GM19397 (cell line): Measurements from ENCODE around the gene ENTPD8.
A peak's percentile ranks its signal among the peaks of the same experiment; 100 is the strongest.
"Not testable (repeated sequence)": the region's sequence is repeated elsewhere in the genome, so short reads cannot be mapped to it uniquely, and the experiment has no call there.

Source experiments
- ATAC-seq: cut with Tn5 transposase; IDR thresholded peaks from one replicate; pipeline ENCODE4 v1.9.1; 2021; ENCODE audit warnings: mild to moderate bottlenecking, moderate library complexity; ENCODE audit not compliant: unreplicated experiment

The ENTPD8 gene

GRCh38 chr9:137458194-137459151 lies 17.3 kb upstream of the ENTPD8 start:
- no peak for ATAC-seq

- no peak for ATAC-seq
Measured at GRCh38 chr9:137457406-137458193, 16.4 kb upstream of the ENTPD8 start.

GRCh38 chr9:137456864-137457405 lies 15.8 kb upstream of the ENTPD8 start:
- no peak for ATAC-seq

GRCh38 chr9:137456061-137456863 lies 15.1 kb upstream of the ENTPD8 start:
- no peak for ATAC-seq

- ATAC-seq = no peak
Measured at GRCh38 chr9:137455359-137455991, 14.3 kb upstream of the ENTPD8 start.

- no peak for ATAC-seq
Measured at GRCh38 chr9:137454597-137455358, 13.6 kb upstream of the ENTPD8 start.

GRCh38 chr9:137454145-137454596 lies 13.0 kb upstream of the ENTPD8 start:
- no peak for ATAC-seq

GRCh38 chr9:137453643-137454081 lies 12.5 kb upstream of the ENTPD8 start:
- peak; percentile 48 for ATAC-seq

GRCh38 chr9:137452761-137453642 lies 11.8 kb upstream of the ENTPD8 start:
- ATAC-seq = no peak

- no peak for ATAC-seq
Measured at GRCh38 chr9:137452006-137452760, 11.0 kb upstream of the ENTPD8 start.

- ATAC-seq = not testable (repeated sequence)
Measured at GRCh38 chr9:137451264-137452005, 10.3 kb upstream of the ENTPD8 start.

GRCh38 chr9:137450539-137451222 lies 9.5 kb upstream of the ENTPD8 start:
- not testable (repeated sequence) for ATAC-seq

- ATAC-seq = no peak
Measured at GRCh38 chr9:137449931-137450538, 8.9 kb upstream of the ENTPD8 start.

- no peak for ATAC-seq
Measured at GRCh38 chr9:137449081-137449844, 8.1 kb upstream of the ENTPD8 start.

GRCh38 chr9:137448602-137448962 lies 7.4 kb upstream of the ENTPD8 start:
- ATAC-seq = no peak
